ENCODE data around the gene TSPAN18.

DNA sequence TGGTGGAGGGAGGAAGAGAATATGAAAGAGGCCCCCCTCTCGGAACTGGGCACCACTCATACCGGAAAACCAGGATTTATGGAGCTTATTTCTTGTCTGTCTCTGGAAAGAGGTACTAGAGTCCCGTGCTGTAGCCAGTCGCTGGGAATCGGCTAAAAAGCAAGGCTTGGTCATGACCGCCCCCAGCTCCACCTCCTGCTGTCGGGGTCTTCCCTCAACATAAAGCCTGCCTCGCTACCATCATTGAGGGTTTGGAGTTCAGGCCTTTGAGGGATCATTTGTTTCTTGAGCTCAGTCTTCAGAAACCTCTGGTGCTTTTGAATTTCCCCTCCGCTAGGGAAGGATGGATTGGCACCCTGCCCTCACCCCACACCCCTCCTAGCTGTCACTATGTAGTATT is 97.1 kb downstream of the TSPAN18 start:
- TF ChIP-seq POLR2A (IDR thresholded peaks at IDR 0.05) (no peak), CTCF (IDR thresholded peaks at IDR 0.05) (no peak), EP300 (IDR thresholded peaks at IDR 0.05) (no peak)

All from ovary (tissue), 3 donors.